Testis (tissue), 2 donors: ENCODE results near the gene MRPS34.

Experiments
- POLR2A ChIP-seq: fragments of 450-650 bp; IDR thresholded peaks from one replicate; pipeline ENCODE4 v1.6.1; 2017; ENCODE audit warnings: antibody characterized with exemption, mild to moderate bottlenecking, moderate library complexity
- TF ChIP-seq, protein P1 (sequence below), 3 experiments: fragments of 450-650 bp in 2 of 3; fragments of 200-600 bp in 1 of 3; sonication (generic) in 1 of 3; IDR thresholded peaks; one replicate each; pipeline ENCODE4 v1.5.1; 2016 to 2019; ENCODE audit warnings: antibody characterized with exemption in 3 of 3, mild to moderate bottlenecking in 2 of 3, moderate library complexity in 1 of 3

- TF ChIP-seq, protein P1, sequence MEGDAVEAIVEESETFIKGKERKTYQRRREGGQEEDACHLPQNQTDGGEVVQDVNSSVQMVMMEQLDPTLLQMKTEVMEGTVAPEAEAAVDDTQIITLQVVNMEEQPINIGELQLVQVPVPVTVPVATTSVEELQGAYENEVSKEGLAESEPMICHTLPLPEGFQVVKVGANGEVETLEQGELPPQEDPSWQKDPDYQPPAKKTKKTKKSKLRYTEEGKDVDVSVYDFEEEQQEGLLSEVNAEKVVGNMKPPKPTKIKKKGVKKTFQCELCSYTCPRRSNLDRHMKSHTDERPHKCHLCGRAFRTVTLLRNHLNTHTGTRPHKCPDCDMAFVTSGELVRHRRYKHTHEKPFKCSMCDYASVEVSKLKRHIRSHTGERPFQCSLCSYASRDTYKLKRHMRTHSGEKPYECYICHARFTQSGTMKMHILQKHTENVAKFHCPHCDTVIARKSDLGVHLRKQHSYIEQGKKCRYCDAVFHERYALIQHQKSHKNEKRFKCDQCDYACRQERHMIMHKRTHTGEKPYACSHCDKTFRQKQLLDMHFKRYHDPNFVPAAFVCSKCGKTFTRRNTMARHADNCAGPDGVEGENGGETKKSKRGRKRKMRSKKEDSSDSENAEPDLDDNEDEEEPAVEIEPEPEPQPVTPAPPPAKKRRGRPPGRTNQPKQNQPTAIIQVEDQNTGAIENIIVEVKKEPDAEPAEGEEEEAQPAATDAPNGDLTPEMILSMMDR (IDR thresholded peaks at IDR 0.05) = no peak
- no peak for TF ChIP-seq POLR2A
These were observed 44.8 kb upstream of the MRPS34 start for GRCh38 chr16:1817716-1818115.
